GM18909 (cell line): ENCODE data around the gene BHLHE23.

Source experiments
- ATAC-seq: cut with Tn5 transposase; IDR thresholded peaks from one replicate; pipeline ENCODE4 v1.9.1; 2021; ENCODE audit warnings: mild to moderate bottlenecking; ENCODE audit not compliant: unreplicated experiment, poor library complexity

The BHLHE23 gene

DNA sequence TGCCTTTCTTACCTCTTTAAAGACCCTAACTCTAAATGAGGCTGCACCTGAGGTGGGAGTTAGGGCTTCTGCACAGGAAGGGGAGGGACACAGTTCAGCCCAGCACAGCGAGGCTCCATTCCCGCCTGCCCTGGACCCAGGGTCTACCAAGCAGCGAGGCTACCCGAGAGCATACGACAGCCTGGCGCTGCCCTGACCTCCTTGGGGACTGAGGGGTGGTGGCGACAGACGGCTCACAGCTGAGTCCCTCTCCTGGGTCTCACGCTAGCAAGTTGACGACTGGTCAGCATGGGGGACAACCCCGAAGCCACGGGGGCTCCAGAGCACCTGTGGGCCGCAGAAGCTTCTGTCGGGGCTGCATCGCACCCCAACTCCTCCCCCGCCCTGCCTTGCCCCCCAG, 29.9 kb downstream of the BHLHE23 start:
- no peak for ATAC-seq

DNA sequence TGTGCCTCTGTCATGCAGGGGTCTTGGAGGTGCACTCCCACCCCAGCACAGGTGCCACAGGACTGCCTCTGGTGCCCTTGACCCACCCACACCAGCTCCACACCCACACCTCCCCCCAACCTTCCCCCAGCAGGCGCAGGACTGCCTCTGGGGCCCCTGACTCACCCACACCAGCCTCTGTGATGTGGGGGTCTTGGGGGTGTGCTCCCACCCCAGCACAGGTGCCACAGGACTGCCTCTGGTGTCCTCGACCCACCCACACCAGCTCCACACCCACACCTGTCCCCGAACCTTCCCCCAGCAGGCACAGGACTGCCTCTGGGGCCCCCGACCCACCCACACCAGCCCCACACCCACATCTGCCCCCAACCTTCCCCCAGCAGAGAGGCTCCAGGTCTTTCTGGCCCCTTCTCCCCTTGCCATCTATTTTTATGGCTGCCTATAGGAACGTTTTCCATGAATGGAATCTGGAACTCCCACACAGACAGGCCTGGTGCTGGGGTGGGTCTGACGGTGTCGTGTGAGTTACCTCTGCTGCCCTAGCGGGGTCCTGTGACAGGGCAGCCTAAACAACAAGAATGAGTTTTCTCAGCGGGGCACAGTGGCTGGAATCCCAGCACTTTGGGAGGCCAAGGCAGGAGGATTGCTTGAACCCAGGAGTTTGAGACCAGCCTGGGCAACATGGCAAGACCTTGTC, 30.8 kb downstream of the BHLHE23 start:
- no peak for ATAC-seq

DNA sequence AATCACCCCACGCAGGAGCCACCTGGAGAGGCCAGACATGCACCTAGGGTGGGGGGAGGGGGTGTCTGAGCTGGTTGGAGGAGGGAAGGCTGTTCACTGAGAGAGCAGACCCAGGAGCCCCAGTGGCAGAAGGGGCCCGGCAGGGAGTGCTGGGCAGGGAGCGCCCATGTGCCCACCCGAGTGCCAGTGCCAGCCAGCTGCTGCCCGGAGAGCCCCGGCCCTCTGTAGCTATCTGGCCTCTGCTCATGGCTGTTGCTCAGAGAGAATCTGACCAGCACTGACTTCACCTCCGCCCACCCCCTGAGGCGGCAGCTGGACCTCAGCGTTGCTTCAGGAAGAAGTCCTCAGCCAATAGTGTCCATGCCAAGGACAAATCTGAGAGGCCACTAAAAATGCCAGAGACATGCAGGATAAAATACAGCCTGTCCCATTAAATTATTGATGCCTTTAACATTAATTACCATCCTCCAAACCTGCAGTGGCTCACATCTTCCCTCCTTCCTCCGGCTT, 31.5 kb downstream of the BHLHE23 start:
- ATAC-seq, result no peak

DNA sequence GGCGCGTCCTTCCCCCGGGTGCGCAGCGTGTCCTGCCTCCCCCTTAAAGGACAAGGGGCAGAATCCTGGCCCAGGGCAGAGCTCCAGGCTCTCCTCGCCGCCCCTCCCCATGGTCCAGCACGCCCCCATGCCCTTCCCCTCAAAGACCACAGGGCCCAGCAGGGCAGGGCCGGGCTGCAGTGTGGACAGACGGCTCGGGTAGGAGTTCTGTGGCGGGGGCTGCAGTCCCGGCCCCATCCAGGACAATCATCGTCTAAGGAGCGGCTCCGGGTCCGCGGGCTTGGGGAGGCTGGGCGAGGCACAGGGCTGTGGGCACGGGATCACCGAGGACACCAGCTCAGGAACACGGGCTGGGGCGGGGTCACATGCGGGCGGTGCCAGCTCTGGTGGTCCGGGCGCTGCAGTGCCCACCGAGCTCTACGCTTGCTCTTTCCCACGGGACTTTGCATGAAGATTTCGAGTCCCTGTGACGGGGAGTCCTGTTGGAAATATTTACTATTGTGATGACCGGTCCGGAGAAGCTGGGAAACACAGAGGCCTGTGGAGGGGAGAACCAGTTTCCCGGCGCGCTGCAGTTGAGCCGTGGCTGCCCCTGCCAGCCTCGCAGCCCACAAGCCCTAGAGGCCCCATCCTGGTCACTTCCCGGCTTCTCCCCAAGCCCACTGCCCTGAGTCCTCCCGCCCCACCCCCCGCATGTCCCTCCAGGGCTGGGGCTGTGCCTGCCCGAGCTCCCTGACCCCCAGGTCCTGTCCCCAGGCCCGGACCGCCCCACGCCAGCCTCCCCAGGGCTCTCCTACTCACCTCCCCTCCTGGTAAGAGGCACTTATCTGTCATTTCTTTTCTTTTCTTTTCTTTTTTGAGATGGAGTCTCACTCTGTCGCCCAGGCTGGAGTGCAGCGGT, 33.7 kb downstream of the BHLHE23 start:
- no peak for ATAC-seq

DNA sequence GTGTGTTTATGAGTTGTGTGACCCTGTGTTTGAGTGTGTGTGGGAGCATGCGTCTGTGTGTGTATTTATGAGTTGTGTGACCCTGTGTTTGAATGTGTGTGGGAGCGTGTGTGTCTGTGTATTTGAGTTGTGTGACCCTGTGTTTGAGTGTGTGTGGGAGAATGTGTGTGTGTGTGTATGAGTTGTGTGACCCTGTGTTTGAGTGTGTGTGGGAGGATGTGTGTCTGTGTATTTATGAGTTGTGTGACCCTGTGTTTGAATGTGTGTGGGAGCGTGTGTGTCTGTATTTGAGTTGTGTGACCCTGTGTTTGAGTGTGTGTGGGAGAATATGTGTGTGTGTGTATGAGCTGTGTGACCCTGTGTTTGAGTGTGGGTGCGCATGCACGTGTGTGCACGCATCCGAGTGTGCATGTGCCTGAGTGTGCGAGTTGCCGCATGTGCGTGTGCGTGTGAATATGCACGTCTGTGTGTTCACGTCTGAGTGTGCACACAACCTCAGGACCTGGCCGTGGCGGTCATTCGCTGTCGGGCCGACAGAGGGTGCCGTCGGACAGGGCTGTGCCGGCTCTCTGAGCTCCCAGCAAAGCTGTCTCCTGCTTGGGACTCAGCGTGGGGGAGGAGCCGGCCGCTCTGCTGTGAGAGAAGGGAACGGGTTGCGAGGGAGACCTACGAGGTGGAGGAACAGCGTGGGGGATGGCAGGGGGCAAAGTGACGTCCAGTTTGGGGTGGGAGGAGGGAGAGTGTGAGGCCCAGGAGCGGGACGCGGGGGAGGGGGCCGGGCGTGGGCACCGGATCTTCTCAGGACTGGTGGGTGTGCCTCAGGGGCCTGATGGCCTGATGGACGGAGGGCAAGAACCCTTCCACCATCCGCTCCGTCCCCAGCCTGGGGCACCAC, 34.6 kb downstream of the BHLHE23 start:
- no peak for ATAC-seq

DNA sequence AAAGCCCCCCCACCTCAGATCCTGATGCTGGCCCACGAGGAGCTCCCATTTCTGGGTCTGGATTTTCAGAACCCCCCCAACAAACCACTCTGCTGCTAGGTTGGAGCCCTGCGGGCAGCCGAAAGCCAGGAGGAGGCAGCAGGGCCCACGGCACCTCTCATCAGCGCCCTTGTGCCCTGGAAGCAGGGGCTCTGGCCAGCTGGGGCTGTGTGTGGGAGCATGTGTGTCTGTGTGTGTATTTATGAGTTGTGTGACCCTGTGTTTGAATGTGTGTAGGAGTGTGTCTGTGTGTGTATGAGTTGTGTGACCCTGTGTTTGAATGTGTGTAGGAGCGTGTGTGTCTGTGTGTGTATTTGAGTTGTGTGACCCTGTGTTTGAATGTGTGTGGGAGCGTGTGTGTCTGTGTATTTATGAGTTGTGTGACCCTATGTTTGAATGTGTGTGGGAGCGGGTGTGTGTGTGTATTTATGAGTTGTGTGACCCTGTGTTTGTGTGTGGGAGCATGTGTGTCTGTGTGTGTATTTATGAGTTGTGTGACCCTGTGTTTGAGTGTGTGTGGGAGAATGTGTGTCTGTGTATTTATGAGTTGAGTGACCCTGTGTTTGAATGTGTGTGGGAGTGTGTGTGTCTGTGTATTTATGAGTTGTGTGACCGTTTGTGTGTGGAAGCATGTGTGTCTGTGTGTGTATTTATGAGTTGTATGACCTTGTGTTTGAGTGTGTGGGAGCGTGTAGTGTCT, 35.4 kb downstream of the BHLHE23 start:
- ATAC-seq, result no peak

DNA sequence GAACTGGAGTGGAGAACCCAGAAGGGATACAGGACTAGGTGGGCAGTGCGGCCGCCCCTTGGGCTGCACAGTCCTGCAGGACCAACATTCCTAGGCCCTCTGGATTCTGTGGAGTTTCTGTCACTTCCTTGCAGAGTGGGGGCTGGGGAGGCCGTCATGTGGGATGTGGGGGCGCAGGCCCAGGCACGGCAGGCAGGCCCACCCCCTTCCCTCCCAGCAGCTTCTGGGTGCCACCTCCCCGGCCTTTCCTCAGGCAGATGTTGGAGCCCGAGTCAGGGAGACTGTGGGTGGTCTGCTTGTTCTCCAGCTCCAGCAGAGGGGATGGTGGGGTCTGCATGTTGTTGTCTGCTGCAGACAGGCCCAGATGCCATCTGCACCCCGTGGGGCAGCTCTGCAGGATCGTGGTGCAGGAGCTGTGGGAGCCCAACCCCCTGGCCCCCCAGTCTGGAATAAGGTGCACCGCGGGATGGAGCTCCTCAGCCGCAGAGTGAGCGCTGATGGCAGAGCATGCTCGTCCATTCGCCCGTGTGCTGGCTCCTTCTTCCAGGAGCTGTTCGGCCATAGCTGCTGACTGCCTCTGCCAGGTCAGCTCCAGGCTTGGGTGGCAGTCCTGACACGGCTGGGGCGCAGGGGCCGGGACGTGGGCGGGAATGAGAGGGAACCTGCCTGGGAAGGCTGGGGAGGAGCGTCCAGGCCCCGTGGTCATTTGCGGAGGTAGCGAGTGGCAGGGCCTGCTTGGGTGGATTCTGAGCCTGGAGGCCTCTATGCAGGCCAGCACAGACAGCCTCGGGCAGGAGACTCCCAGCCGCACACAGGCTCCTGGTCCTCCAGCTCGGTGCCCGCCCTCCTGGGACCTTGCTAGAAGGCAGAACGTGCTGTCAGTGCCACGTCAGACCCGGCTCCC, 36.2 kb downstream of the BHLHE23 start:
- ATAC-seq, result no peak

DNA sequence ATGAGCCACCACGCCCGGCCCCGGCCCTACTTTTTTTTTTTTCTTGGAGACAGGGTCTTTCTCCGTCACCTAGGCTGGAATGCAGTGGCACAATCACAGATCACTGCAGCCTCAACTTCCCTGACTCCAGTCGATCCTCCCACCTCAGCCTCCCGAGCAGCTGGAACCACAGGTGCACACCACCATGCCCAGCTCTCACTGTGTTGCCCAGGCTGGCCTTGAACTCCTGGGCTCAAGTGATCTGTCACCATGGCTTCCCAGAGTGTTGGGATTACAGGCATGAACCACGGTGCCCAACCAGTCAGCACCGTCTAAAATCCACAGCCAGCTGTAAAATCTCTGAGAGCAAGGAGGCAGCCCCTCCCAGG, 36.8 kb downstream of the BHLHE23 start:
- ATAC-seq, result no peak

DNA sequence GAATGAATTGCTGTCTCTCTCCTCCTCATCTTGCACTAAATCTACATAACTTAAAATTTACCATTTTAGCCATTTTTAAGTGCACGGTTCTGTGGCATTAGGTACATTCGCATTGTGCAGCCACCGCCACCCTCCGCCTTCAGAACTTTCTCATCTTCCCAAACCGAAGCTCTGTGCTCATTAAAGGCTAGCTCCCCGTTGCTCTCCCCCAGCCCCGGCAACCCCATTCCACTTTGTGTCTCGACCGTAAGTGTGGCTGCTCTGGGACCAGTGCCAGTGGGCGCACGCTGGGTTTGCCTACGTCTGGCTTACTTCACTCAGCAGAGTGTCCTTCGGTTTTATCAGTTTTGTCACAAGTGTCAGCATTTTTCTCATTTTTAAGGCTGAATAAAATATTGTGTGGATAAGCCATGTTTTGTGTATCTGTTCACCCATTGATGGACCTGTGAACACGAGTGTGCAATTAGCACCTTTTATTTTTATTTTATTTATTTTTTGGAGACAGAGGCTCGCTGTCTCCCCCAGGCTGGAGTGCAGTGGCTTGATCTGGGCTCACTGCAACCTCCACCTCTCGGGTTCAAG, 37.5 kb downstream of the BHLHE23 start:
- no peak for ATAC-seq

DNA sequence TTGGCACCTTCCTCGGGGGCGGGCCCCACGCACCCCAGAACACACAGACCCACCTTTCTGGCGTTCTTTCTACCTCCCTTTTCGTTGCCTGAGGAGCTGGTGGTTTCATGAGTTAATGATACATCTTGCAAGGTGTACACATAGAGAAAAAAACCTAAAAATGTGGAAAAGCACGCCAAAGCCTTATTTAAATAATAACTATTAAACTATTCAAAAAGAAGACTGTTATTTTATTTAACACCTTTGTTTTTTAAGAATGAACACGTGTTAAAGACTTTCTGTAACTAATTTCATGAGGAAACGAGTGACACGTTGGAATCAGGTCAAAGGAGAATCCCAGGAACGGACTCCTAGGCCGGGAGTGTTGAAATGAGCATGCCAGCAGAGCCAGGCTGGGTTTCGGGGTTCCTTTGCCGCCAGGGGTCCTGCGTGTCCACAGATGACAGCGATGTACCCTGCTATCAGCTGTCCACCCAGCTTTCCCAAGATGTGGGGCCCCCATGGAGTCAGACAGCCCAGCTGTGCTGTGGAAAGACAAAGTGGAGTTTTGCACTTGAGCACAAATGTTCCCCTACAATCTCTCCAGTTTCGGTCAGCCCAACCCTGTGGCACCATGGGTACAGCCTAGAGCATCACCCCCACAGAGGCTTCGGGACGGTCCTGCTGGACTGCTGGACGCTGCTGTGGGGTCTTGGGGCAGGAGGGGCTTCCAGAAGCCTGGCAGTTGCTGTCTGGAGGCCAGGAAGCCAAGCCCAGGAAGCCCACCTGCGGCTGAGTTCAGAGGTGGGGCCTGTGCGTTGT, 38.2 kb downstream of the BHLHE23 start:
- no peak for ATAC-seq

DNA sequence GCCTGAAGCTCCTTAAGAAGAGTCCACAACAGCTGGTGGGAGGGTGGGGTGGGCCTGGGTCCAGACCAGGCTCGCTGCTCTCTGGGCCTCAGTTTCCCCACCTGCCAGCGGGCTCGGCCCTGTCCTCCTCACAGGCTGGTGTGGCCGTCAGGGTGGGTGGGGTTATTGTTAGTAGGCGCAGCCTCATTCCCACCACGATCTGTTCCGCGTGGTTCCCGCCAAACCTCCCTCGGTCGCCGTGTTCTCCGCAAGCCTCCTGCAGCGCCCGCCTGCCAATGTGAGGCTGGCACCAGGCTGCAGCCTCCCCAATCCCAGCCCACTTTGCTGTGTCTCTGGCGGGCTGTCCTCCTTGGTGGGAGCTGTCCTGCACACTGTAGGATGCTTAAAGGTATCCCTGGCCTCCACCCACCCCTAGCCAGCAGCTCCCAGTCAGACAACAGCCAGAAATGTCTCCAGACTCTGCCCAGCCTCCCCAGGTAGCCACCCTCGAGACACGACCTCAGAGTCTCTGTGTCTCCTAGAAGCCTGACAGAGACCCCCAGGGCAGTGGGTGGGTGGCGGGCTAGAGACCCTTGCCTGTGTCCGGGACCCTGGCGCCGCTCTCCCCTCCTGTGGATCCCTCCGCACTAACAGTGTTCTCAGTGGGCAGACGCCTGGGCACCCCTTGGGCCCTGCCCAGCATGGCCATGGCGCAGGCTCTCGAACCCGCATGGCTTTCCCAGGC, 39.0 kb downstream of the BHLHE23 start:
- no peak for ATAC-seq

DNA sequence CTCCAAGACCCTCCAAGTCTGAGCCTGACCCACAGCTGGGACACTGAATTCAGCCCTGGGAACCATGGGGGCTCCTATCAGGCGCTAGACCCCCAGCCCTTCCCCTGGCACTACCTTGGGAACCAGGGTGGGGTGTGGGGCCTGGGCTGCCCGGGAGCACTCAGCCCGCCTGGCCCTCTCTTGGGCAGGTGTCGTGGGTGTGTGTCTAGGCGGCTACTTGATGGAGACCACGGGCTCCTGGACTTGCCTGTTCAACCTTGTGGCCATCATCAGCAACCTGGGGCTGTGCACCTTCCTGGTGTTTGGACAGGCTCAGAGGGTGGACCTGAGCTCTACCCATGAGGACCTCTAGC, 39.6 kb downstream of the BHLHE23 start:
- ATAC-seq, result no peak

DNA sequence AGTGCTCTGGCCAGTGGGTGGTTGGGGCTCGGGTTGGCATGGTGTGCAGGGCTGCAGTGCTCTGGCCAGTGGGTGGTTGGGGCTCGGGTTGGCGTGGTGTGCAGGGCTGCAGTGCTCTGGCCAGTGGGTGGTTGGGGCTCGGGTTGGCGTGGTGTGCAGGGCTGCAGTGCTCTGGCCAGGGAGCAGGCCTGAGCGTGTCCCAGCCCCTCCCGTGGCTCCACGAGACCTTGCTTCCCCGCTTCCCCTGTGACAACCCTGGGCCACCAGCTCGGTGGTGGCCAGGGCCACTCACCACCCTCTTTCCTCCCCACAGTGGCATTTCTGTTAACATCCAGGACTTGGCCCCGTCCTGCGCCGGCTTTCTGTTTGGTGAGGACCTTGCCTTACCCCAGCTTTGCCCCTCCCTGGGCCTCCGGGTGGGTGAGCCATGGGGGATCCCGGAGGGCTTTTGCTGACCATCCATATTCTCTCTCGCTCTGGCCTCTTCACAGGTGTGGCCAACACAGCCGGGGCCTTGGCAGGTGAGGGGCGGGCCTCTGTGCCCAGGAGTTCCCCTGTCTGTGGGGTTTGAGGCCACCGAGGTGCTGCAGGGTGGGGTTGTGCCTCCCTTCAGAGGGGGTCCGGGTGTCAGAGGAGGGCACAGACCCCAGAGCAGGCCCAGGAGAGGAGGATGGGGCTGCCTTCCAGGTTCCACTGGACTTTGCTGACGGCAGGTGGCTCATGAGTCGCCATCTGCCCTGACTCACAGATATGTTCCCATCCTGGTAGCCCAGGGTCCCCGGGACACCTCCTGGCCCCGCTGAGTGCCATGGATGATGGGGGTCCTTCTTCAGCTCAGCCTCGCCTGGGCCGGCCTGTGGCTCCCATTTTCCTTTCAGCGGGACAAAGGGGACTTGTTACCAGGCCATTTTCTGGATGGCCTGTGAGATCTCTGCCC, 40.3 kb downstream of the BHLHE23 start:
- ATAC-seq, result no peak

DNA sequence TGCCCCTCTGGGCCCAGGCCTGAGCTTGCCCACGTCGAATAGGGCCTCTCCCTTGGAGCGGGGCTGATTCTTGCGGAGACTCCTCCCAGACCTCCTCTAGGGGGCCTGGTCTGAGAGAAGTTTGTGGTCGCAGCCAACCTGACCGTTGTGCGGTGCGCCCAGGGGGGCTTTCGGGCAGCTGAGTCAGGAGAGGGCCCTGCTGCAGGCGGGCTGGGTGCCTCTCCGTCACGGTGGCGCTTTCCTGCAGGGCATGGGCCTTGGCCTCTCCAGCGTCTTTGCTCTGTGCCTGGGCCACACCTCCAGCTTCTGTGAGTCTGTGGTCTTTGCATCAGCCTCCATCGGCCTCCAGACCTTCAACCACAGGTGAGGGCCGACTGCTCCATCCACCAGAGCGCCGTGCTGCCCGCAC, 41.4 kb downstream of the BHLHE23 start:
- ATAC-seq, result no peak

DNA sequence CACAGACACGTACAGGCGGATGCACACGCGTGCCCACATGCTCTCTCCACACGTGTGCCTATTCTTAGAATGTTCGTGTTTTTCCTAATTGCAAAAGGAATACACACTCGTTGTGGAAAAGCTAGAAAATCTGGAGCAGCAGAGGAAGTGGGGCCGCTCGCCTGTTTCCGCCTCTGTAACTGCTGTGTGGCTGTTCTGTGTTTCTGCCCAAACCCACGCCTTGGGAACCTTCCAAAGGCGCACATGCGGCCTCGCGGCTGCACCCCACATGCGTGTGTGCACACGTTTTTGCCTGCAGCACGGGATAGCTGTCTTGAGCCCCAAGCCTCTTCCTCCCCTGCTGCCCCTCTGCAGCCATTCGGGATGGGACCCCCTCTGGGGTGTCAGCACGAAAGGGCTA, 42.1 kb downstream of the BHLHE23 start:
- ATAC-seq, result no peak
